Effector CD8-positive, alpha-beta T cell (primary cell): Measurements from ENCODE around the gene MYRFL.

Experiments
- DNase-seq: peaks from one replicate; lab custom pipeline; 2025; lab: John Stamatoyannopoulos, UW

The MYRFL gene

GRCh38 chr12:69932676-69933552, 107.9 kb downstream of the MYRFL start:
- no peak for DNase-seq

GRCh38 chr12:69934011-69934410, 109.0 kb downstream of the MYRFL start:
- DNase-seq, result no peak

GRCh38 chr12:69935651-69936100, 110.6 kb downstream of the MYRFL start:
- no peak for DNase-seq

GRCh38 chr12:69936214-69936731, 111.2 kb downstream of the MYRFL start:
- DNase-seq, result no peak

- no peak for DNase-seq
Observed at GRCh38 chr12:69936766-69937165, 111.7 kb downstream of the MYRFL start.

GRCh38 chr12:69947123-69947522, 122.1 kb downstream of the MYRFL start:
- DNase-seq, result no peak

- DNase-seq, result no peak
Observed at GRCh38 chr12:69947897-69948296, 122.9 kb downstream of the MYRFL start.

GRCh38 chr12:69948851-69949250, 123.8 kb downstream of the MYRFL start:
- no peak for DNase-seq

- no peak for DNase-seq
Observed at GRCh38 chr12:69949311-69950002, 124.4 kb downstream of the MYRFL start.

GRCh38 chr12:69951108-69951507, 126.1 kb downstream of the MYRFL start:
- DNase-seq, result no peak

GRCh38 chr12:69952890-69953289, 127.9 kb downstream of the MYRFL start:
- DNase-seq, result no peak

- no peak for DNase-seq
Observed at GRCh38 chr12:69961246-69961645, 136.2 kb downstream of the MYRFL start.

GRCh38 chr12:69966409-69966808, 141.4 kb downstream of the MYRFL start:
- DNase-seq, result no peak

GRCh38 chr12:69966839-69967238, 141.8 kb downstream of the MYRFL start:
- no peak for DNase-seq

GRCh38 chr12:69969011-69969410, 144.0 kb downstream of the MYRFL start:
- no peak for DNase-seq

GRCh38 chr12:69972136-69972535, 147.1 kb downstream of the MYRFL start:
- DNase-seq, result no peak

GRCh38 chr12:69978020-69978419, 153.0 kb downstream of the MYRFL start:
- DNase-seq, result no peak

- DNase-seq, result no peak
Observed at GRCh38 chr12:69981881-69982475, 157.0 kb downstream of the MYRFL start.

- no peak for DNase-seq
Observed at GRCh38 chr12:69984241-69984640, 159.2 kb downstream of the MYRFL start.

GRCh38 chr12:69985656-69986055, 160.6 kb downstream of the MYRFL start:
- no peak for DNase-seq

GRCh38 chr12:69986114-69986513, 161.1 kb downstream of the MYRFL start:
- no peak for DNase-seq

- DNase-seq, result no peak
Observed at GRCh38 chr12:69987579-69988091, 162.6 kb downstream of the MYRFL start.
